ENCODE measurements around the gene SOCS1.
"Not testable (repeated sequence)": the region's sequence is repeated elsewhere in the genome, so short reads cannot be mapped to it uniquely, and the experiment has no call there.

Gene SOCS1

GRCh38 chr16:11291091-11291703 lies 35.2 kb upstream of the SOCS1 start:
- DNase-seq (ENCODE audit: low read depth in 1 of 2, low spot score in 1 of 2) = no peak
- H3K27ac ChIP-seq (replicated peaks) = no peak overlapping the region
- no peaks in the 10 kb centered on the region for H3K27me3 ChIP-seq (ENCODE audit: insufficient read depth, poor library complexity, severe bottlenecking)
- TF ChIP-seq CTCF (IDR thresholded peaks at IDR 0.05; ENCODE audit: insufficient read depth, low read length) = no peak
- no peak for TF ChIP-seq POLR2AphosphoS5 (IDR thresholded peaks at IDR 0.05; ENCODE audit: low read depth)
- no peak for TF ChIP-seq GABPA (IDR thresholded peaks at IDR 0.05; ENCODE audit: low read depth)
- TF ChIP-seq REST (IDR thresholded peaks at IDR 0.05; ENCODE audit: insufficient replicate concordance, low read depth) = no peak
- TF ChIP-seq SPI1 (IDR thresholded peaks at IDR 0.05; ENCODE audit: borderline replicate concordance, low read depth) = no peak
- H3K4me3 ChIP-seq (replicated peaks; ENCODE audit: insufficient read depth, low read length) = no peak overlapping the region

GRCh38 chr16:11290102-11290893 lies 34.3 kb upstream of the SOCS1 start:
- Histone ChIP-seq H3K4me3 (replicated peaks; ENCODE audit: insufficient read depth, low read length) (no peak overlapping the region), H3K27me3 (ENCODE audit: insufficient read depth, poor library complexity, severe bottlenecking) (no peaks in the 10 kb centered on the region), H3K27ac (replicated peaks) (no peak overlapping the region)
- DNase-seq (ENCODE audit: low read depth in 1 of 2, low spot score in 1 of 2) = no peak
- TF ChIP-seq GABPA (IDR thresholded peaks at IDR 0.05; ENCODE audit: low read depth) = no peak
- TF ChIP-seq POLR2AphosphoS5 (IDR thresholded peaks at IDR 0.05; ENCODE audit: low read depth) = no peak
- no peak for TF ChIP-seq SPI1 (IDR thresholded peaks at IDR 0.05; ENCODE audit: borderline replicate concordance, low read depth)
- TF ChIP-seq CTCF (IDR thresholded peaks at IDR 0.05; ENCODE audit: insufficient read depth, low read length) = no peak
- no peak for TF ChIP-seq REST (IDR thresholded peaks at IDR 0.05; ENCODE audit: insufficient replicate concordance, low read depth)

GRCh38 chr16:11289696-11290095 lies 33.7 kb upstream of the SOCS1 start:
- H3K27ac ChIP-seq (replicated peaks); DNase-seq (ENCODE audit: low read depth in 1 of 2, low spot score in 1 of 2); H3K27me3 ChIP-seq (ENCODE audit: insufficient read depth, poor library complexity, severe bottlenecking); H3K4me3 ChIP-seq (replicated peaks; ENCODE audit: insufficient read depth, low read length): not testable (repeated sequence)

GRCh38 chr16:11289202-11289601 lies 33.2 kb upstream of the SOCS1 start:
- H3K4me3 ChIP-seq (replicated peaks; ENCODE audit: insufficient read depth, low read length) = no peak overlapping the region
- no peaks in the 10 kb centered on the region for H3K27me3 ChIP-seq (ENCODE audit: insufficient read depth, poor library complexity, severe bottlenecking)
- no peak for DNase-seq (ENCODE audit: low read depth in 1 of 2, low spot score in 1 of 2)
- no peak overlapping the region for H3K27ac ChIP-seq (replicated peaks)
- no peak for TF ChIP-seq GABPA (IDR thresholded peaks at IDR 0.05; ENCODE audit: low read depth)
- no peak for TF ChIP-seq REST (IDR thresholded peaks at IDR 0.05; ENCODE audit: insufficient replicate concordance, low read depth)
- TF ChIP-seq POLR2AphosphoS5 (IDR thresholded peaks at IDR 0.05; ENCODE audit: low read depth) = no peak
